ENCODE results near the gene PLEKHM3.

- no peak for TF ChIP-seq EZH2 (IDR thresholded peaks at IDR 0.05; ENCODE audit: insufficient read depth, poor library complexity, severe bottlenecking)
- TF ChIP-seq EZH2phosphoT487 (IDR thresholded peaks at IDR 0.05; ENCODE audit: insufficient read depth, low read depth) = no peak
These were observed 180.7 kb downstream of the PLEKHM3 start for GRCh38 chr2:207844648-207845047.
